Smooth muscle cell of the brain vasculature (primary cell): ENCODE measurements around the gene PADI2.
A peak's percentile ranks its signal among the peaks of the same experiment; 100 is the strongest.

Experiments
- DNase-seq: peaks from one replicate; pipeline ENCODE4 v3.0.0-alpha.2; 2012; ENCODE audit warnings: low read depth, low spot score

The PADI2 gene

DNA sequence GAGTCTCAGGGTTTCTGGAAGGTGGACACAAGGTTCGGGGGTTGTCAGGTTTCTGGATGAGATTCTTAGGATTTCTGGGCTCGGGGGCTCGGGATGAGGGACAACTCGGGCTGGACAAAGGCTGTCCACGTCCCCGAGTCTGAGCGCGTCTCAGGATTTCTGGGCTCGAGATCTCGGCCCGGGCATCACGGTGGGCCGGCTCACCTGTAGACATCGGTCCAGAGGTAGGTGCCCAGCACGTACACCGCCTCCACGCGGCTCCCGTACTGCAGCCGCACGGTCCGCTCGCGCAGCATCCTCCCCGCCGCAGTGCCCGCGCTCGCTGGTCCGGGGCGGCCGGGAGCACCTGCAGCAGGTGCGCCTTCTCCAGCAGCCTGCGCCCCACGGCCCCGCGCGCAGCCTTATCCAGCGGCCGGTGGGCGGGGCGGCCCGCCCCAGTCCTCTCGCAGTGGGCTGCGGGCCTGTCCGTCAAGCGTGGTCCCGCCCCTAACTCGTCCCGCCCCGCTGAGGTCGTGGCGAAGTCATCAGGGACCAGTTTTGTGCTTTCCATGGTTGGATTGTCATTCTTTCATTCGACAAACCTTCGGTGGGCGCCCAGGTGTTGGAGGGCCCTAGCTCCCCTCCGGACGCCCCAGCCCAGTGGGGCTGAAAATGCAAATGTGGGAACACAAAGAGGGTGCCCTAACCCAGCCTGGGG, at the start of gene PADI2:
PADI2 (minus strand) TSS at position 376 of the 697 bp plus-strand sequence; CDS start at position 296, 80 bp downstream.
- no peak for DNase-seq

DNA sequence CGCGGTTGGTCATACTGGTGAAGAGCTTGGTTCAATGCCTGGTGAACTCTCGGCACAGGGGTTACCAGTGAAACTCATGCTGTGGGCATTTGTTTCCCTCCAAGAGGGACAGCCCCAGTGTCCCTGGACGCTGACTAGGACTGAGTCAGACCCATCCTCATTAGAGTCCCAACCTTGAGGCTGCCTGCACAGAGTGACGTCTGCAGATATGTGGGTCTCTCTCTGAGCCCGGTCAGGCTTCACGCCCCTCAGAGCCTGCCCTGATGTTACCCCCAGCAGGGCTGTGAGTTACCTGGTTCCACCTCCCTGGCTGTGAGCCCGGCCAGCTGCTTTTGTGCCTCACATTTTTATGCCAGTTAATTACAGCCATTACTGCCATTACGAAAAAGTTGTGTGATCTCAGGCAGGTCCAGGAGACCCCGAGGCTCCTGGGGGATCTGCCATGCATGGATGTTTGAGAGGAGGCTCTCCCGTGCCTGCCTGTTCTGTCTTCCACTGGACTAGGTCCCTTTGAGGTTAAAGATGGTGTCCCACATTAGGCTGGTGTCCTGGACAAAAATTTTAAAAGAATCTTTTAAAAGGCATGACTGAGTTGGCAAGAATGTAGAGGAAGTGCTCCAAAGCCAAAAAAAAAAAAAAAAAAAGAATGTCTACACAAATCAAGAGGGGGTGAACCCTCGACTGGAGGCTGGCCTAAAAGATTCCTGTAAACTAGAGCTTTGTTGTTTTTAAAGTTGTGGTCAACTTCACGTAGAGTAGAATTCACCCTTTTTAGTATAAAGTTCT, 49.0 kb upstream of the PADI2 start:
- peak; percentile 67 for DNase-seq

DNA sequence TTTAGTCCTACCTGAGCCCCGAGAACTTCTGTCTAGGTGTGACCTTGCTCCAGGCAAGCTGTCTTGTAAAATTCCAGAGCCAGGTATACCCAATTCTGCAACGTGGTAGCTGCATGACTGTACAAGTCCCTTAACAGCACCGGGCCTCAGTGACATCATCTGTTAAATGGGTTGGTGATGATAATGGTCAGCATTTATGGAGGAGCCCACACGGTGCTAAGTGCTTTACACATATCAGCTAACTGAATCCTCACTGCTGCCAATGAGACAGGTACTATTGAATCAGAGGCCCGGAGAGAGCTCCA, 48.5 kb upstream of the PADI2 start:
- DNase-seq = no peak

DNA sequence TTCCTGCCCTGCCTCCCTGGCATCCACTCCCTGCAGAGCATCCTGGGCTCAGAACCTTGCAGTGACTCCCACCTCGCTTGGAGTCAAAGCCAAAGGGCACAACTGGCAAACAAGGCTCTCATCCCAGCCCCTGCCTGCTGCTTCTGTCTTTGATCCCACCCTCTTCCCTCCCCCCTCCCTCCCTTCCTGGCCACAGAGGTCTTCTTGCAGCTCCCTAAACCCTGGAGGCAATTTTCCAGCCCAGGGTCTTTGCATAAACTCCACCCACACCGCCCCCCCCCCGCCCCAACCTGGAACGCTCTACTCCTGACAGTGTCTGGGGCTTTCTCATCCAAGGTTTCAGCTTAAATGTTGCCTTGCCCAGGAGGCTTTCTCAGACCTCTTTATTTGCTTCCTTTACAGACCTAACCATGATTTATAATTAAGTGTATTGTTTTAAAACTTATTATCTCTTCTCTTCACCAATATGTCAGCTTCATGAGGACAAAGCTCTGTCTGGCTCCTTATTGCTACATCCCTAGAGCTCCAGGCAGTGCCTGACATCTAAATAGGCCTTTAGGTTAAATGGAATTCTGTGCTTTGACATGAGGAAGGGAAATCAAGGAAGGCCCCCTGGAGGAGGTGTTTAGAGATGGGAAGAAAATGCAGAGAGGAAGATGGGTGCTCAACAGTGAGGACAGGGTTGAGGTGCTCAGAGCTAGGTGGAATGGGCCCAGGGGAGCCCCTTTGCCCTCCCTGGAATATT, 48.0 kb upstream of the PADI2 start:
- DNase-seq = no peak

DNA sequence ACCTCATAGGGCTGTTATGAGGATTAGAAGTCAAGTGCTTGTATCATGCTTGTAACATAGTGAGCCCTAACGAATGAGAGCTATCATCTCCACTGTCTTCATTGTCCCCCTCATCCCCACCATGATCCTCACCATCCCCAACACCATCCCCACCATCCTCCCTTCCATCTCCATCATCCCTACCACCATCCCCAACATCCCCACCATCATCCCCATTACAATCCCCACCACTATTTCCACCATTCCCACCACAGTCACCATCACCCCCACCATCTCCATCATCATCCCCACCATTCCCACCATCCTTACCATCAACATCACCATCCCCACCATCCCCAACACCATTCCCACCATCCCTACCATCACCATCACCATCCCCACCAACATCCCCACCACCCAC, 46.6 kb upstream of the PADI2 start:
- no peak for DNase-seq

- DNase-seq = no peak
Measured at GRCh38 chr1:17163789-17164666, 44.8 kb upstream of the PADI2 start.

GRCh38 chr1:17163371-17163770, 44.1 kb upstream of the PADI2 start:
- DNase-seq = no peak

DNA sequence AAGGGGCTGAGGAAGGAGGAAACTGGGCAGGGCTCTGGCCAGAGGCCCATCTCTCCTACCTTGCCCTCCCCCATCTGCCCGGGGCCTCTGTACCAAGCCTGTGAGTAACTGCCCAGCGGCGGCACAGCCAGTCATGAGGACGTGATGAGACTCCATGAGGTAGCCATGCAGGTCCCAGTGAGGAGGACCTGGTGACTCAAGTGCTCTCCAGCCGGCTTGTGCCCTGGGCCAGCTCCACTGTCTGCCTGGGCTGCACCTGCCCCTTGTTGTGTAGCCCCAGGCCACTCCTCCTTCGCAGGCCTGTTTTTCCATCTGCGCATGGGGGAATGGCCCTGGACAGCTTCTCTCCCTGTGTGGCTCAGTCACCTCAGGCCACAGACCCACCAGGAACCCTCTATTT, 43.7 kb upstream of the PADI2 start:
- no peak for DNase-seq

DNA sequence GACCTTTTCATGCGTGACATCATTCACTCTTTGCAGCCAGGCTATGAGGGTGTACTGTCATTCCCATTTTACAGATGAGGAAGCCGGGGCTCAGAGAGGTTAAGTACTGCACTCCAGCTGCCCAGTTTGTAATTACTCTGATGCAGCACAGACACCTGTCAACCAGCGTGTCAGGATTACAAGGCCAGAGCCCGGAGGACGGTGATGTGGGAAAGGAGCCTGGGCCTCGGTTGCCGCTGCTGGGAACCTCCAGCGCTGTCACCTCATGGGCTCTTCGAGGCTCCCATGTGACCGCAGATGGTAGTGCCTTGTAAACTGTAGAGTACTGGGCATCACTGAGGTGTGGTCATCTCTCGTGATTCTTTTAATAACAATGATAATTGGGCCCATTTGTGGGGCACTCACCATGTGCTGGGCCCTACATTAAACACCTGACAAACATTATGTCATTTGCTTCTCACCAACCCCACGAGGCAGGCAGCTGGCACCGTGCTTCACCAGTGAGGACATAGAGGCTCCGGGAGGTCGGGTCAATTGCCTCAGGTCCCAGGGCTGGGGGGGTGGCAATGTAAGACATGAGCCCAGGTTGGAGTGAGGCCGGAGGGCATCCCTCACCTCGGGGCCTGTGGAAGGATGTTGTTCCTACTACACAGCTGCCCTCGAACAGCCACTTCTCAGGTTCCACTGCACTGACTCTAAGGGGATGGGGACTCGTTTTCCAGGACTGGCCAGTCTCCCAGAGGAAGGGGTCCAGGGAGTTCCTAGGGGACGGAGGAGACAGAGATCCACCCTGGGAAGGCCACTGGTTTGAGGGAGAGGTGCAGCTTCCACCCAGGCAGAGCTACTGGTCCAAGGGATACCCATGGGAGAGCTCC, 42.9 kb upstream of the PADI2 start:
- no peak for DNase-seq

DNA sequence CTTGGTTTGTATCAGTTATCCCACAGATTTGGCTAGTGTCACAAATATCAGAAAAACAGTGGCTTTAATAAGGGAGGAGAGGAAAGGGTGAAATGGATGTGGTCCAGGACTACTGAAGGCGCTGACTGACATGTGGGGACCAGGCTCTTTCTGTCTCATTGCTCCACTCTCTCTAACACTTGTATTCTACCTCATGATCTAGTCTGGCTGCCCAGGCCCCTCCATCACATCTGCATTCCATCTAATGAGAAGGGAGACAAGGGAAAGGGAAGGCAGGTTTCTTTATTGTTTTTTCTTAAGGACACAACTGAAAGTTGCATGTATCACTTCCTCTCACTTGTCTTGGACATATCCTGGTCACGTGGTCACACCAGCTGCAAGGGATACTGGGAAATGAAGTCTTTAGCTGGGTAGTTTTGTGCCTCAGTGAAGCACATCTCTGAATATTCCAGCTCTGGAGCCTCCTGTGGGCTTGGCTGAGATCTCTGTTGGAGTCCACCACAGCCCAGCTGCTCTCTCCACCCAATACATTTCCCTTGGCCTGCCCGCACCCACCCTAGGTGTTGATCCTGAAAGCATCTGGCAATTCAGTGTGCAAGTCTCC, 42.0 kb upstream of the PADI2 start:
- DNase-seq = no peak

- DNase-seq = no peak
Measured at GRCh38 chr1:17158961-17159360, 39.7 kb upstream of the PADI2 start.

DNA sequence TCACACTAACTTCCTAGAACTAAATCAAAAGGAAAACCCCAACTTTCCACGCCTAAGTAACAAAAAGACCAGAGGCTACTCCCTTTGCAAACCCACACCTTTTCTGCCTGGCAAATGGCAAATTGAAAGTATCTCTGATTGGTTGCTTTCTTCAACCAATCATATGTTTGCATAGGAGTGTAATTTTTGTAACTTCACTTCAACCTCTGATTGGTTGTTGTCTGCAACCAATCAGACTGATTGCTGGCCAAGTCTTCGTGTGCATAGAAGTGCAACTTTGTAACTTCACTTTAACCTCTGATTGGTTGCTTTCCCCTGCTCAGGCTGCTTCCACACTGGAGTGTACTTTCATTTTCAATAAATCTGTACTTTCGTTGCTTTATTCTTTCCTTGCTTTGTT, 36.9 kb upstream of the PADI2 start:
- DNase-seq = no peak

DNA sequence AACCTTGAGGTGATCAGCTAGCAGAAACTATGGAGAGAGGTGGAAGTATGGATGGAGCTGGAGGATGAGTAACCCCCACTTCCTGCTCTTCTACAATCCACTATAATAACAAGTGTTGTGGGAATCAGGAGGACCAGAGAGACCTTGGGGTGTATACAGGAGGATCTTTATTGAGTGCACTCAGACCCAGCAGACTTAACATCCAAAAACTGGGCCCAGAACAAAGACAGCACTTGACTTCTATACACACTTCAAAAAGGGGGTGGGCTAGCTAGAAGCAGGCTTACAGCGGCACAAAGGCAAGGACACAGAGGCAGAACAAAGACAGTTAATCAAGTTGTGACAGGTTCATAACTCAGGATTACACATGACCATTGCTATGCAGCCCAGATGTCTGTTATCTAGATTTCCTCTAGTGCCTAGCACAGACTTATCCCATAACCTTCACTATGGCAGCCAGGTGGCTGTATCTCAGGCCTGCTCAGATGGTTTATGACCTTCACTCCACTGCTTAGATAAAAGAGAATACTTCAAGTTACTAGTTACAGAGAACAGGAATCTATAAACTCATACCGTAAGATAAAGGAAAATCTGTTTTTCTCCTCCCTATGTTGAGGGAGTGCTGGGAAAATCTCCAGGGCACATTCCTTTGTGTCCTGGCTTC, 36.1 kb upstream of the PADI2 start:
- no peak for DNase-seq

DNA sequence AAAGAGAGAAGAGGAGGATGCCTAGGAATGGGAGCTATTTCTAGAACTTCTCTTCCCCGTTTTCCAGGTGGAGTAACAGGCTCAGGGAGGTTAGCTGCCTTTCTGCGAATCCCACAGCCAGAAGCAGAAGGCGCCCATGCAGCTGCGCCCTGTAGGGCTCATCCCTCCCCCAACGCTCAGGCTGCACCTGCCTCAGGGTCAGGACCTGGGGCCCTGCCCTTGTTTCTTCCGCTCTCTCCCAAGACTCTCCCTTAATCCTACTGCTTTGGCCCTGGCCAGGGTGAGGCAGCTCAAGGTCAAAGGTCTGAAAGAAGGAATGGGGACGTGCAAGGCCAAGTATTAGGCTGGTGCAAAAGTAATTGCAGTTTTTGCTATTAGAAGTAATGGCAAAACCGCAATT, 30.5 kb upstream of the PADI2 start:
- no peak for DNase-seq

DNA sequence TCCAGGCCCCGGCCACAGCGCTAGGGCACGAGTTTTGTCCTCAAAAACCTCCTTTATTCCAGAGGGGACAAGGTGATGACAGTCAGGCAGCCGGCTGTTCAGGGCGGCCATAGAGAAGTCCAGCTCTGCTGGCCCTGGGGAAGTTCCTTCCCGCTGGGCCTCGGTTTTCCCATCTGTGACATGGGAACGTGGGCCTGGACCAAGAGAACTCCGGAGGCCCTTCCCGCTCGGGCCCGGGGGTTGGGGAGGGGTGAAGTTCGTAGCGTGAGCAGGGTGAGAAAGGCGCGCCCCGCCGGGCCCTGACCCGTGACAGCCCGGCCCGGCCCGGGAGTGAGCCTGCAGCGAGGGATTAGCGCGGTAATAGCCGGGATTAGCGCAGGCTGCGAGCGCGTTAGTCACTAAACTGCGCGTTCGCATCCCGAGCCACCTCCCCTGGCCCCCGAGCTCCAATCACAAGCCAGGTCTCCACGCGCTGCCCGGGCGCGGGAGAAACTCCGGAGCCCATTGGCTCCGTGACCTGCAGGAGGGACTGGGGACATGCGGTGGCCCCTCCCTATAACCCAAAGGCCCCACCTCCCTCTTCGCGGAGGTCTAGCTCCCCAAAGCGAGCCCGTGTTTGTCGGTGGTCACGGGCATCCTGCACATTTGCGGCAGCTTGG, 29.8 kb upstream of the PADI2 start:
- no peak for DNase-seq

GRCh38 chr1:17145648-17146047, 26.4 kb upstream of the PADI2 start:
- DNase-seq = no peak

DNA sequence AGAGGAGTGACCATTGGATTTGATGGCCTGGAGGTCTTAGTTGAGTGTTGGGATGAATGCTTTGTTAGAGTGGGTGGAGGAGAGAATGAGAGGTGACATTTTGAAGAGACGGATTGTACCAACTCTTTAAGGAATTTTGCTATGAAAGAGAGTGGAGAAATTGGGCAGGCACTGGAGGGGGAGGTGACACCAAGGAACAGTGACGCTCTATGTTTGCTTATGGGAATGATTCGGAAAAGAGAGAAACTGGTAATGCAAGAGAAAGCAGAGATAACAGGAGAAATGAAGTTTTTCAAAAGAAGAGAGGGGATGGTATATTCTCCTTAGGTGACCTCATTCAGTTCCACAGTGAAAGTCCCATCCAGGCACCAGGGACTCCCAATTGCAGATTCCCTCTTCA, 24.5 kb upstream of the PADI2 start:
- DNase-seq = no peak

DNA sequence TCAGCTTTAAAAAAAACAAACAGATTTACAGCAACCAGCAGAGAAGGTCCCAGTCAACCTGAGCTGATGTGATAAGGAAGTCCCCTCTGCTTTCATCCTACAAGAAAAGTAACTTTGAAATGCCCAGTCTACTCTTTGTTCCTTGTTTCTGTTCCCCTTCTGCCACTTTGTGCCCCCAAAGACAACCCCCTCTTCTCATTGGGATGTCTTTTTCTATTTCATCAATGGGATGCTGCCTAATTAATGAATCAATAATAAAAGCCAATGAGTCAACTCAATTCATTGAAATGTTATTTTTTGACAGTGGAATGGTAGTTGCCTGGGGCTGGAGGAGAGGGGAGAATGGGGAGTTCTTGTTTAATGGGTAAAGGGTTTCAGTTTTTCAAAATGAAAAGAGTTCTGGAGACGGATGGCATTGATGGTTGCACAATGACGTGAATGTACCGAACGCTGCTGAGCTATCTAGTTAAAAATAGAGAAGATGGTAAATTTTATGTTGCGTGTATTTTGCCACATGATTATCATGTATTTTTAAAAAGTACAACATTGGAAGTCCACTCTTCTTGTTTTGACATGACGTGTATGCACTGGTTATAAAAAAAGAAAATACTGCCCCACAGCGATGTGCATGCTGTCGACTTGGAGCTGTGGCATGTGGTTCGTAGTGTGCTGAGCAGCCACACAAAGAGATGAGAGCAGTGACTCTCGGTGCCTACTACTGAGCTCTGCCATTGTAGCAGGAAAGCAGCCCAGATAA, 22.4 kb upstream of the PADI2 start:
- DNase-seq = no peak

GRCh38 chr1:17140279-17140678, 21.0 kb upstream of the PADI2 start:
- DNase-seq = no peak
